Hepatocyte (in vitro differentiated cells): ENCODE results near the gene SERAC1. TPM values are rescaled to one million over a fixed set of nuclear protein-coding genes. Genes with fewer than 3 reads are reported as not detected.

Experiments
- DNase-seq: peaks from one replicate; pipeline ENCODE4 v3.0.0-alpha.2; 2016; ENCODE audit warnings: low spot score
- H2AFZ ChIP-seq: fragments of 200-600 bp; sonication (generic); 2 replicates; pipeline ENCODE4 v1.6.0; 2016; ENCODE audit warnings: antibody characterized with exemption, mild to moderate bottlenecking
- H3K27ac ChIP-seq: fragments of 200-600 bp; sonication (generic); 2 replicates; pipeline ENCODE4 v1.5.1; 2016; ENCODE audit warnings: mild to moderate bottlenecking
- H3K27me3 ChIP-seq: fragments of 200-600 bp; sonication (generic); 2 replicates; pipeline ENCODE4 v1.6.1; 2016
- H3K36me3 ChIP-seq: fragments of 200-600 bp; sonication (generic); replicated peaks from 2 replicates; pipeline ENCODE4 v1.5.1; 2016; ENCODE audit warnings: low read depth; ENCODE audit not compliant: insufficient read depth
- H3K4me1 ChIP-seq: fragments of 200-600 bp; sonication (generic); 2 replicates; pipeline ENCODE4 v1.5.1; 2016; ENCODE audit warnings: mild to moderate bottlenecking, moderate library complexity; ENCODE audit not compliant: insufficient read depth
- H3K4me2 ChIP-seq: fragments of 200-600 bp; sonication (generic); 2 replicates; pipeline ENCODE4 v1.6.0; 2016
- H3K4me3 ChIP-seq: fragments of 200-600 bp; sonication (generic); 2 replicates; pipeline ENCODE4 v1.5.1; 2016; ENCODE audit warnings: mild to moderate bottlenecking
- H3K79me2 ChIP-seq: fragments of 200-600 bp; sonication (generic); 2 replicates; pipeline ENCODE4 v1.6.0; 2017; ENCODE audit warnings: mild to moderate bottlenecking
- H3K9me2 ChIP-seq: fragments of 200-600 bp; sonication (generic); replicated peaks from 2 replicates; pipeline ENCODE4 v1.6.0; 2017; ENCODE audit warnings: mild to moderate bottlenecking; ENCODE audit not compliant: insufficient read depth
- H3K9me3 ChIP-seq: fragments of 200-600 bp; sonication (generic); 2 replicates; pipeline ENCODE4 v1.5.1; 2016; ENCODE audit warnings: low read depth, mild to moderate bottlenecking
- H4K20me1 ChIP-seq: fragments of 200-600 bp; sonication (generic); 2 replicates; pipeline ENCODE4 v1.6.0; 2016; ENCODE audit warnings: mild to moderate bottlenecking; ENCODE audit not compliant: insufficient read depth, poor library complexity, severe bottlenecking
- CTCF ChIP-seq: fragments of 200-600 bp; sonication (generic); IDR thresholded peaks from 2 replicates; pipeline ENCODE4 v1.5.1; 2016; ENCODE audit warnings: antibody characterized with exemption, mild to moderate bottlenecking; ENCODE audit not compliant: poor library complexity
- EZH2 ChIP-seq: fragments of 200-600 bp; sonication (generic); IDR thresholded peaks from 2 replicates; pipeline ENCODE4 v1.6.1; 2016; ENCODE audit warnings: antibody characterized with exemption, mild to moderate bottlenecking, borderline replicate concordance
- EZH2phosphoT487 ChIP-seq: fragments of 200-600 bp; sonication (generic); IDR thresholded peaks from one replicate; pipeline ENCODE4 v1.6.1; 2018; ENCODE audit warnings: antibody characterized with exemption, mild to moderate bottlenecking, low read depth, moderate library complexity; ENCODE audit not compliant: unreplicated experiment, severe bottlenecking
- WGBS: methylation state at CpG from one replicate; pipeline ENCODE4 v1.1.6; 2016; ENCODE audit warnings: low lambda C conversion rate; ENCODE audit errors: missing lambda C conversion rate; 5-methylcytosine and 5-hydroxymethylcytosine counted together
- polyA plus RNA-seq: library from polyadenylated mRNA; unstranded; fragments of >200 nt; fragmentation: Nextera tagmentation; extraction: Ambion mirVana; gene quantifications from 2 replicates; pipeline ENCODE4 v1.2.1, GENCODE V29; 2016
- total RNA-seq: library from RNA; depleted of rRNA; stranded (reverse); fragments of >200 nt; gene quantifications from 2 replicates; pipeline ENCODE4 v1.2.3, GENCODE V29; 2014

Gene SERAC1
- total and polyA plus RNA-seq, 2 experiments from 2014 or later, result 4.9 to 15.2 TPM

- Histone ChIP-seq H4K20me1 (no peaks in the 10 kb centered on the region), H3K27ac (no peak overlapping the region), H3K9me3 (no peaks in the 10 kb centered on the region), H3K36me3 (no peaks in the 10 kb centered on the region), H3K4me2 (no peak overlapping the region), H3K79me2 (no peaks in the 10 kb centered on the region), H2AFZ (no peak overlapping the region), H3K9me2 (no peaks in the 10 kb centered on the region), H3K4me3 (no peak overlapping the region), H3K27me3 (no peaks in the 10 kb centered on the region), H3K4me1 (no peaks in the 10 kb centered on the region)
- no peak for DNase-seq
- TF ChIP-seq EZH2phosphoT487 (no peak), EZH2 (no peak), CTCF (no peak)
- WGBS, result 91% methylated on average over 1 of the region's 1 CpG
Measured at GRCh38 chr6:158124288-158124687, 43.8 kb downstream of the SERAC1 start.

- H3K27me3 ChIP-seq, result no peaks in the 10 kb centered on the region
- H3K9me2 ChIP-seq, result no peaks in the 10 kb centered on the region
- H3K36me3 ChIP-seq, result no peaks in the 10 kb centered on the region
- H3K27ac ChIP-seq, result peak overlapping the region; percentile 39
- H3K4me3 ChIP-seq, result no peak overlapping the region
- no peaks in the 10 kb centered on the region for H3K79me2 ChIP-seq
- no peaks in the 10 kb centered on the region for H3K4me1 ChIP-seq
- no peak overlapping the region for H3K4me2 ChIP-seq
- H3K9me3 ChIP-seq, result no peaks in the 10 kb centered on the region
- no peak for TF ChIP-seq EZH2phosphoT487
- no peak overlapping the region for H2AFZ ChIP-seq
- peak; percentile 26 for DNase-seq
- WGBS, result 78% methylated on average over 2 of the region's 2 CpGs
- H4K20me1 ChIP-seq, result no peaks in the 10 kb centered on the region
Measured at GRCh38 chr6:158122048-158122447, 46.0 kb downstream of the SERAC1 start.

GRCh38 chr6:158121335-158121734 lies 46.7 kb downstream of the SERAC1 start:
- no peak for DNase-seq
- no peaks in the 10 kb centered on the region for H4K20me1 ChIP-seq

GRCh38 chr6:158118886-158119285 lies 49.2 kb downstream of the SERAC1 start:
- WGBS, result 87% methylated on average over 3 of the region's 3 CpGs

More at GRCh38 chr6:158121335-158121734, 46.7 kb downstream of the SERAC1 start:
- H3K4me2 ChIP-seq, result no peak overlapping the region
- no peaks in the 10 kb centered on the region for H3K9me3 ChIP-seq
- H3K9me2 ChIP-seq, result no peaks in the 10 kb centered on the region
- no peaks in the 10 kb centered on the region for H3K36me3 ChIP-seq
- H3K4me1 ChIP-seq, result no peaks in the 10 kb centered on the region
- TF ChIP-seq EZH2 (no peak), EZH2phosphoT487 (no peak), CTCF (no peak)
- H2AFZ ChIP-seq, result no peak overlapping the region
- H3K27me3 ChIP-seq, result no peaks in the 10 kb centered on the region
- H3K79me2 ChIP-seq, result no peaks in the 10 kb centered on the region
- WGBS, result 81% methylated on average over 3 of the region's 3 CpGs
- H3K27ac ChIP-seq, result no peak overlapping the region
- H3K4me3 ChIP-seq, result no peak overlapping the region

More at GRCh38 chr6:158118886-158119285, 49.2 kb downstream of the SERAC1 start:
- H2AFZ ChIP-seq, result no peak overlapping the region
- no peaks in the 10 kb centered on the region for H3K9me2 ChIP-seq
- no peaks in the 10 kb centered on the region for H3K79me2 ChIP-seq
- H4K20me1 ChIP-seq, result no peaks in the 10 kb centered on the region
- no peak overlapping the region for H3K27ac ChIP-seq
- no peak for DNase-seq
- no peaks in the 10 kb centered on the region for H3K9me3 ChIP-seq
- no peak overlapping the region for H3K4me2 ChIP-seq
- no peaks in the 10 kb centered on the region for H3K36me3 ChIP-seq
- no peak overlapping the region for H3K4me3 ChIP-seq
- no peak for TF ChIP-seq EZH2phosphoT487
- TF ChIP-seq CTCF, result no peak
- no peak for TF ChIP-seq EZH2
- H3K27me3 ChIP-seq, result no peaks in the 10 kb centered on the region
- H3K4me1 ChIP-seq, result no peaks in the 10 kb centered on the region
